K562 (cell line): ENCODE data around the gene TMEM204. TPM values are rescaled to one million over a fixed set of nuclear protein-coding genes. Genes with fewer than 3 reads are reported as not detected.

Experiments used
- ATAC-seq: fragments of 200-7000 bp; cut with Tn5 transposase; 3 replicates; pipeline ENCODE4 v1.9.1; 2020; ENCODE audit warnings: moderate library complexity
- BruUV-seq: library from RNA; stranded (reverse); fragments of 400-500 nt; replicated peaks from 2 replicates; lab custom pipeline; 2021; lab: Mats Ljungman, UMichigan
- CTCF ChIA-PET: fragments of 300-600 bp; formaldehyde crosslinking; extraction: SDS; loops from one replicate; lab custom pipeline; 2021; ENCODE audit warnings: low intra/inter-chr PET ratio; lab: Yijun Ruan, JAX
- POLR2A ChIA-PET: fragments of 300-600, 350-650 bp; sonication (Branson Sonifier 250); formaldehyde crosslinking; extraction: SDS; loops from one replicate; lab custom pipeline; 2021; ENCODE audit warnings: antibody characterized with exemption, inconsistent platforms; lab: Yijun Ruan, JAX
- DNase-seq, 4 experiments: peaks; one replicate each; pipeline versions ENCODE4 v3.0.0 to v3.0.0-alpha.2; 2011 to 2018; ENCODE audit warnings: low spot score in 3 of 4, mixed read lengths in 3 of 4; ENCODE audit errors: extremely low read depth in 1 of 4
- FAIRE-seq: peaks from 2 replicates; lab custom pipeline; 2011; peaks lifted over from hg19 to GRCh38; lab: Jason Lieb, UNC
- H2AFZ ChIP-seq: 2 replicates; pipeline ENCODE4 v1.6.0; 2011; ENCODE audit warnings: low read depth, low read length, control low read depth, inconsistent platforms
- H3K27ac ChIP-seq: fragments of 200-600 bp; 3 replicates; pipeline ENCODE4 v1.8.0; 2011; ENCODE audit warnings: low read depth, mild to moderate bottlenecking, control low read depth, inconsistent platforms, low read length, moderate library complexity, mixed read lengths; ENCODE audit errors: extremely low read depth
- H3K27me3 ChIP-seq, 2 experiments: fragments of 300-600 bp in 1 of 2; 2 replicates in 1 of 2; 3 replicates in 1 of 2; pipeline versions ENCODE4 v1.6.0 to v1.8.0; 2011; ENCODE audit warnings: inconsistent platforms in 2 of 2, low read length in 2 of 2, mild to moderate bottlenecking in 1 of 2, mixed read lengths in 1 of 2, moderate library complexity in 1 of 2; ENCODE audit not compliant: control insufficient read depth in 2 of 2, insufficient read depth in 2 of 2
- H3K36me3 ChIP-seq: fragments of 300-600 bp; 3 replicates; pipeline ENCODE4 v1.8.0; 2011; ENCODE audit warnings: mild to moderate bottlenecking, low read length, inconsistent platforms; ENCODE audit not compliant: control insufficient read depth, insufficient read depth
- H3K4me1 ChIP-seq, 2 experiments: fragments of 200-600 bp in 1 of 2; replicated peaks in 1 of 2; 2 replicates in 1 of 2; 3 replicates in 1 of 2; pipeline versions ENCODE4 v1.5.1 to v1.8.0; 2011; ENCODE audit warnings: inconsistent platforms in 2 of 2, low read length in 2 of 2, mild to moderate bottlenecking in 1 of 2, mixed read lengths in 1 of 2, moderate library complexity in 1 of 2; ENCODE audit not compliant: control insufficient read depth in 2 of 2, insufficient read depth in 2 of 2
- H3K4me2 ChIP-seq: 2 replicates; pipeline ENCODE4 v1.6.1; 2011; ENCODE audit warnings: low read length, control low read depth, inconsistent platforms, mixed read lengths; ENCODE audit not compliant: insufficient read depth
- H3K4me3 ChIP-seq: fragments of 200-600 bp; sonication (generic), shearing (Covaris generic); 2 replicates; pipeline ENCODE4 v1.5.1; 2016; ENCODE audit warnings: control low read depth, inconsistent platforms
- H3K79me2 ChIP-seq: fragments of 200-600 bp; 3 replicates; pipeline ENCODE4 v1.8.0; 2011; ENCODE audit warnings: low read length, inconsistent platforms; ENCODE audit not compliant: control insufficient read depth, insufficient read depth
- H3K9ac ChIP-seq, 2 experiments: 2 replicates each; pipeline versions ENCODE4 v1.6.0 to v1.6.1; 2011; ENCODE audit warnings: low read depth in 2 of 2, low read length in 2 of 2, control low read depth in 1 of 2, inconsistent platforms in 1 of 2, mild to moderate bottlenecking in 1 of 2, mixed read lengths in 1 of 2; ENCODE audit not compliant: insufficient read depth in 1 of 2
- H3K9me1 ChIP-seq: one replicate; pipeline ENCODE4 v1.6.0; 2011; ENCODE audit warnings: inconsistent platforms, mild to moderate bottlenecking, low read length, moderate library complexity; ENCODE audit not compliant: control insufficient read depth, insufficient read depth
- H3K9me3 ChIP-seq: replicated peaks from 2 replicates; pipeline ENCODE4 v1.5.1; 2011; ENCODE audit warnings: low read depth, low read length, inconsistent platforms; ENCODE audit not compliant: control insufficient read depth, insufficient read depth
- H4K20me1 ChIP-seq: replicated peaks from 2 replicates; pipeline ENCODE4 v1.6.1; 2011; ENCODE audit warnings: low read length, inconsistent platforms, mixed read lengths; ENCODE audit not compliant: control insufficient read depth, insufficient read depth
- NFATC3 ChIP-seq: fragments of 450-650 bp; IDR thresholded peaks from 2 replicates; pipeline ENCODE4 v1.6.1; 2017; ENCODE audit warnings: mild to moderate bottlenecking
- SLC30A9 ChIP-seq: fragments of 250-450 bp; sonication (Bioruptor Pico); IDR thresholded peaks from 2 replicates; pipeline ENCODE4 v1.8.0; 2022; ENCODE audit warnings: mild to moderate bottlenecking, moderate library complexity
- SNIP1 ChIP-seq: fragments of 450-650 bp; IDR thresholded peaks from 2 replicates; pipeline ENCODE4 v1.7.1; 2017; ENCODE audit warnings: low read depth, mild to moderate bottlenecking
- ZNF551 ChIP-seq: fragments of 250-450 bp; sonication (Bioruptor Pico); IDR thresholded peaks from 2 replicates; pipeline ENCODE4 v1.5.0; 2021; ENCODE audit warnings: mild to moderate bottlenecking, moderate library complexity
- WGBS: fragments of 100-300 bp; shearing (Covaris generic); methylation state at CpG from one replicate; pipeline ENCODE4 v1.1.6; 2016; ENCODE audit warnings: low coverage, mixed read lengths; ENCODE audit not compliant: insufficient coverage; ENCODE audit errors: missing lambda C conversion rate; 5-methylcytosine and 5-hydroxymethylcytosine counted together
- in situ Hi-C: fragments of 300-500 bp; cut with MboI; formaldehyde crosslinking; loops from 4 replicates; pipeline ENCODE4 v1.15.0; 2018; ENCODE audit warnings: inconsistent platforms, mixed read lengths
- intact Hi-C: fragments of 100-400 bp; cut with micrococcal nuclease; formaldehyde crosslinking; loops from 2 replicates; pipeline ENCODE4 v1.14.2; 2022
- polyA plus RNA-seq, 8 experiments: library from polyadenylated mRNA; depleted of rRNA in 4 of 8; stranded (reverse) in 5 of 8; unstranded in 3 of 8; fragments of >200 nt; fragmentation: Nextera tagmentation in 2 of 8; fragmentation: Illumina TruSeq in 1 of 8; extraction: Ambion mirVana in 2 of 8; extraction: Trizol in 1 of 8; gene quantifications; 2 replicates each; pipeline versions ENCODE4 v1.2.1 to v1.2.3, GENCODE V29; 2011 to 2014; ENCODE audit warnings: inconsistent platforms in 1 of 8, missing spikeins in 1 of 8
- total RNA-seq, 7 experiments: library from RNA; depleted of rRNA in 6 of 7; stranded (reverse); fragments of >200 nt in 6 of 7; fragmentation: Illumina TruSeq in 2 of 7; extraction: Trizol in 2 of 7; gene quantifications; 2 replicates each; pipeline versions ENCODE4 v1.2.1 to v1.2.3, GENCODE V29; 2011 to 2021; ENCODE audit warnings: low replicate concordance in 1 of 7

TMEM204 gene
- total and polyA plus RNA-seq, 9 of the 15 experiments (the other 6 are each of a cell fraction or from before 2014, with no cell fraction given): 0.04 to 0.18 TPM; not detected in 7

GRCh38 chr16:1536601-1537000 lies 3.1 kb downstream of the TMEM204 start:
- Histone ChIP-seq H3K9me1 (no peaks in the 10 kb centered on the region), H3K9ac (peak overlapping the region in 1 of 2 experiments; percentile 40; a peak in 2 of 4 replicates), H3K36me3 (no peaks in the 10 kb centered on the region), H3K4me3 (no peak overlapping the region), H3K4me1 (peaks cover 0 to 72% of the 10 kb centered on the region in 2 experiments; a peak in 2 of 5 replicates), H3K79me2 (no peaks in the 10 kb centered on the region), H3K4me2 (no peak overlapping the region), H3K27ac (no peak overlapping the region), H4K20me1 (peaks cover 7% of the 10 kb centered on the region; the same call in 1 of the 2 replicates), H3K27me3 (peaks cover 8 to 51% of the 10 kb centered on the region in 2 experiments; a peak in 4 of 5 replicates), H2AFZ (no peak overlapping the region), H3K9me3 (no peaks in the 10 kb centered on the region)
- intact Hi-C loops: no loop called here
- POLR2A ChIA-PET: interaction anchor here (0.6 kb wide), 1 partner anchor 75 kb away, joined by 3 read pairs; no protein-coding TSS in a partner anchor
- CTCF ChIA-PET: no interaction called here
- ATAC-seq (no peak), FAIRE-seq (no peak), DNase-seq (no peak)
- WGBS: 39% methylated on average over 13 of the region's 13 CpGs
- TF ChIP-seq ZNF551 (CRISPR knock-in tag): no peak
- no peak for TF ChIP-seq SNIP1
- no TSS peak for BruUV-seq
- in situ Hi-C loops: no loop called here

GRCh38 chr16:1537138-1537577 lies 3.7 kb downstream of the TMEM204 start:
- CTCF ChIA-PET: no interaction called here
- no peak for ATAC-seq
- H3K4me1 ChIP-seq: peaks cover 0 to 74% of the 10 kb centered on the region in 2 experiments; a peak in 2 of 5 replicates
- POLR2A ChIA-PET: no interaction called here
- H3K27ac ChIP-seq: no peak overlapping the region
- H3K9ac ChIP-seq: no peak overlapping the region; a peak in 1 of 4 replicates
- intact Hi-C loops: no loop called here
- no peaks in the 10 kb centered on the region for H3K9me1 ChIP-seq
- H3K4me2 ChIP-seq: no peak overlapping the region
- FAIRE-seq: no peak
- H3K9me3 ChIP-seq: no peaks in the 10 kb centered on the region
- H4K20me1 ChIP-seq: peaks cover 7% of the 10 kb centered on the region; the same call in 1 of the 2 replicates
- H3K36me3 ChIP-seq: no peaks in the 10 kb centered on the region
- no peak overlapping the region for H2AFZ ChIP-seq
- TF ChIP-seq SLC30A9 (no peak), NFATC3 (no peak)
- TF ChIP-seq, all 486 proteins: peak for 0
- H3K4me3 ChIP-seq: no peak overlapping the region
- H3K27me3 ChIP-seq: peaks cover 7 to 46% of the 10 kb centered on the region in 2 experiments; a peak in 4 of 5 replicates
- in situ Hi-C loops: no loop called here
- DNase-seq: no peak
- H3K79me2 ChIP-seq: no peaks in the 10 kb centered on the region
- 66% methylated on average over 23 of the region's 27 CpGs for WGBS
- no TSS peak for BruUV-seq
